C4-2B (cell line): ENCODE results near the gene LSM3.

ENCODE experiments used
- H3K27ac ChIP-seq: fragments of 450-650 bp; 2 replicates; pipeline ENCODE4 v1.5.1; 2017
- ZFX ChIP-seq: fragments of 450-650 bp; IDR thresholded peaks from 2 replicates; pipeline ENCODE4 v1.6.1; 2017
- TF ChIP-seq, protein P1 (sequence below): fragments of 450-650 bp; conservative IDR thresholded peaks from 2 replicates; pipeline ENCODE4 v1.5.1; 2017; ENCODE audit warnings: mild to moderate bottlenecking

The LSM3 gene

GRCh38 chr3:14142567-14143270, 35.9 kb upstream of the LSM3 start:
- no peak overlapping the region for H3K27ac ChIP-seq
- TF ChIP-seq, protein P1, sequence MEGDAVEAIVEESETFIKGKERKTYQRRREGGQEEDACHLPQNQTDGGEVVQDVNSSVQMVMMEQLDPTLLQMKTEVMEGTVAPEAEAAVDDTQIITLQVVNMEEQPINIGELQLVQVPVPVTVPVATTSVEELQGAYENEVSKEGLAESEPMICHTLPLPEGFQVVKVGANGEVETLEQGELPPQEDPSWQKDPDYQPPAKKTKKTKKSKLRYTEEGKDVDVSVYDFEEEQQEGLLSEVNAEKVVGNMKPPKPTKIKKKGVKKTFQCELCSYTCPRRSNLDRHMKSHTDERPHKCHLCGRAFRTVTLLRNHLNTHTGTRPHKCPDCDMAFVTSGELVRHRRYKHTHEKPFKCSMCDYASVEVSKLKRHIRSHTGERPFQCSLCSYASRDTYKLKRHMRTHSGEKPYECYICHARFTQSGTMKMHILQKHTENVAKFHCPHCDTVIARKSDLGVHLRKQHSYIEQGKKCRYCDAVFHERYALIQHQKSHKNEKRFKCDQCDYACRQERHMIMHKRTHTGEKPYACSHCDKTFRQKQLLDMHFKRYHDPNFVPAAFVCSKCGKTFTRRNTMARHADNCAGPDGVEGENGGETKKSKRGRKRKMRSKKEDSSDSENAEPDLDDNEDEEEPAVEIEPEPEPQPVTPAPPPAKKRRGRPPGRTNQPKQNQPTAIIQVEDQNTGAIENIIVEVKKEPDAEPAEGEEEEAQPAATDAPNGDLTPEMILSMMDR, result no peak
- no peak for TF ChIP-seq ZFX

DNA sequence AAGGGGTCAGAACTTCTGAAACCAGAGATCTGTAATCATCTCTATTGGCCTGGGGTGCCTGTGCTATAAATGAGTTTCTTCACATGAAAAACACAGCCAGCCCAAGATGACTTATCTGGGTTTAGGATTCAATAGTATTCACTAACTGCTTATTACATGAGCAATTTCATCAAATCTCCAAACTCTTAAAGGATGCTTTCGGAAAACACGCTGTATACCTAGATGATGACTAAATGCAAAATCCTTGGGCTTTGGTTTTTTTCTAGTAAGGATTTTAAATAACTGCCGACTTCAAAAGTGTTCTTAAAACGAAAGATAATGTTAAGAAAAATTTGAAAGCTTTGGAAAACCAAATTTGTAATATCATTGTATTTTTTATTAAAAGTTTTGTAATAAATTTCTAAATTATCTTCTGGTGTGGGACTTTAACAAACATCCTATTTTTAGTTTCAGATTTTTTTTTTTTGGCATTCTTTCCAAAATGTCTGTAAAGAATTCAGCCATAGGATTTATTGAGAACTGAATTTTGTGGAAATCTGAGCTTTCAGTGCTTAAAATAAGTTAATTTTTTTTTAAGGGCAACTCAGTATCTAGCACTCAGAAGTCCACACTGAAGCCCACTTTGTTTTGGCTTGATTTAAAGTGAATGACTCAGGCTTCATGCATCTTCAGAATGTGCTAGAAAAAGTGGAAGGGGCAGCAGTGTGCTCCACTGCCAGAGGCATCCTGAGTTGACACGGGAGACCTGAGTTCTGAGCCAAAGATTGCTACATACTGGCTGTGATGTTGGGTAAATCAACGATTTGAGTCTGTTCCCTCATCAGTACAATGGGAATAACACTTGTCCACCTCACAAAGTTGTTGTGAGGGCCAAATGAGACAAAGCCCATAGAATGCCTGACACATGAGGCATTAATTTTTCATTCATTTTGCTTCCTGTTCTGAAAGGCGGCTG, 35.1 kb upstream of the LSM3 start:
- H3K27ac ChIP-seq, result no peak overlapping the region
- no peak for TF ChIP-seq ZFX
- TF ChIP-seq, protein P1, result no peak

DNA sequence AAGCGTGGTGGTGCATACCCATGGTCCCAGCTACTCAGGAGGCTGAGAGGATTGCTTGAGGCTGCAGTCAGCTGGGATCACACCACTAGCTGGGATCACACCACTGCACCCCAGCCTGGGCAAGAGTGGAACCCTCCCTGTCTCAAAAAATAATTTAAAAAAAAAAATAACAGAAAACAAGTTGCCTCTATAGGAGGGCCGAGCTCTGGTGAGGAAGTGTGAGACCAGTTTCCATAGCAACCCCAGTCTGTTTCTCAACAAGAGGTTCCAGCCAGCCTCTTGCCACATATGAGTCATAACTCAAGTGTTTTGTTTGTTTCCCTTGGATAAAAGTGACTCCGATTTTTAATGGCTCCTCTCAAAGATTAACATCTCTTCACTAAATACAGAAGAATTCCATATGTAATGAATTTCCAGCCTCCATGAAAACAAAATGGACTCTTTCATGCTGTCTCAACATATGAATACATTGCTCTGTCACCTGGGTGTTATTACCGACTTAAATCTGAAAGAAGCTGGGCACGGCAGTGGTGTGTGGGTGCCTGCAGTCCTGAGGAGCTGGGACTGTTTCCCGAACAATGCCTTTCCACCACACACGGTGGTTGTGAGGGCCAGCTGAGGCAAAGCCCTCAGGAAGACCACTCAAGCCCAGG, 34.1 kb upstream of the LSM3 start:
- no peak for TF ChIP-seq ZFX
- TF ChIP-seq, protein P1, result no peak
- no peak overlapping the region for H3K27ac ChIP-seq

DNA sequence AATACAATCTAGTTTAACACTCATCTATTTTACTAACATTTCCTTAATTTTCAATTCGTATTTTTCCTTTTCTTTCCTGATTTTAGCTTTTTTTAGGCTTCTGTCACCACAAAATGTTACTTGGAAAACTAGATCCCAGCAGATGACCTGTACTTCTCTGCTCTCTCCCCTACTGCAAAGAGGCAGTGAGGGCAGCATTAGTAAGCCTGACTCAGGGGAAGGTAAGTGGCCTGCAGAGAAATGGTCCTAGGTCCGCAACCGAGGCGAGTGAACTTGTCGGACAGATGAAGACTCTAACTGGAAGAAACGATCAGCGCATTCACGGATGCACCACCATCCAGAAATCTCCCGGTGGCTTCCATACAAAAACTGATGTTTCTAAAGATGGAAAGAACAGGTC, 33.4 kb upstream of the LSM3 start:
- H3K27ac ChIP-seq, result no peak overlapping the region
- TF ChIP-seq ZFX, result no peak
- TF ChIP-seq, protein P1, result no peak

DNA sequence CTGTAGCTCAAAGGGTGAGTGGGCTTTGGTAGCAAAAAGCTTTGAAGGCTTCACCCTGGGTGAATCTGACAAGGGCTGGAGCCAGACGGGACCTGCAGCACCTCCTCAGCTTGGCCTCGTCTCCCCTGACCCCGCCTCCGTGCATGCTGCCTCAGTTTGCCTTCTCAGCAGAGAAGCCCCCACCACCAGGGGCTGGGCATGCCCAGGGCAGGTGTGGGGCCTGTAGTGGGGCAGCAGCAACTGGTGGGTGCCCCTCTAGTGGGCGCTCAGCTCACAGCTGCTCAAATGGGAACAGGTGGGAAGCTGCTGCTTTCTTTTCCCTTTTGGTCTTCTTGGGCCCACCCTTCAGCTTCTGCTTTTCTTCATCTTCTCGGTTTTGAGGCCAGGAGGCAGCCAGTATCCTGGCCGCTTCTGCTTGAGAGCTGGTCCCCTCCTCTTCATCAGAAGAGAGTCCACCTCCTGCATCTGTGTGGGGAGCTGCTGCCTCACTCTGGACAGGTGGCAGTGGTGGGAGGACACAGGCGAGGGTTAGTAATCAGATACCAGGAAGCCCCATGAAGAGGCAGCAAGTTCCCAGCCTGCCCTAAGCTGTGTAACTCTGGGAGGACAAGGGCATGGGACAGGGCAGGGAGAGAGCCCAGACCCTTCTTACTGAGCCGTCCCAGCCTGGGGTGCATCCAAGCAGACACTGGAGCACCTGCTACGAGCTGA, 32.8 kb upstream of the LSM3 start:
- H3K27ac ChIP-seq, result no peak overlapping the region
- no peak for TF ChIP-seq ZFX
- TF ChIP-seq, protein P1, result no peak

DNA sequence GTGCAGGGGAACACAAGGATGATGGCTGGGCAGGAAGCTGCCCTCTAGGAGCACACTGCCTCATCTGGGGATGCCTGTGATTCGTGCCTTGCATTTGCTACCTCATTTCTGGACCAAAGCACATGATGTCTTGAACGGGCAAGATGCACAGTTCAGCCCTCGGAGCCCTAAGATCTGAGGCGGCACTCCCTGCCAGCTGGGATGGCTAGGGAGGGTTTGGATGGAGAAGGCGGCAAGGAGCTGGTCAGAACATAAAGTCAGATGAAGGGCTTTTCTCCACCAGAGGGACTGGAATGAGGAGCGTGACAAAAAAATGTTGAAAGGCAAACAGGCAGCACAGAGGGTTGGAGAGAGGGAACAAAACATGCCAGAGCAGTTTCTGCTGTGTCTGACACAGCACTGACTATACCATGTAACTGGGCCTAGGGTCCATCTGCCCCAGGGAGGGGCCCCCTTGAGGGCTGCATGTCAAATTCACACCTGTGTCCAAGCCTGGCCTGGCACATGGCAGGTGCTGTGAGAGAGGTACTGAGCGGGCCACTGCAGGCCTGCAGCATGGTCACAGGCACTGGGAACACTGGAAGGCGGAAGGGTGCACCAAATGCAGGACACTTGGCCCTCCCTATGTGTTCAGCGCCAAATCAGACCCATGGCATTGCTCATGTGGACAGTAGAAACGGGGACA, 32.1 kb upstream of the LSM3 start:
- TF ChIP-seq, protein P1, result no peak
- no peak for TF ChIP-seq ZFX

More for the DNA sequence above, 32.1 kb upstream of the LSM3 start:
- no peak overlapping the region for H3K27ac ChIP-seq
